Measurements from ENCODE around the gene LAMA2. TPM values are rescaled to one million over a fixed set of nuclear protein-coding genes. Genes with fewer than 3 reads are reported as not detected.
A peak's percentile ranks its signal among the peaks of the same experiment; 100 is the strongest.
"Not testable (repeated sequence)": the region's sequence is repeated elsewhere in the genome, so short reads cannot be mapped to it uniquely, and the experiment has no call there.

Gene LAMA2
- polyA plus RNA-seq, 5 donors = 28.8 to 67.6 (median 54.6) TPM

DNA sequence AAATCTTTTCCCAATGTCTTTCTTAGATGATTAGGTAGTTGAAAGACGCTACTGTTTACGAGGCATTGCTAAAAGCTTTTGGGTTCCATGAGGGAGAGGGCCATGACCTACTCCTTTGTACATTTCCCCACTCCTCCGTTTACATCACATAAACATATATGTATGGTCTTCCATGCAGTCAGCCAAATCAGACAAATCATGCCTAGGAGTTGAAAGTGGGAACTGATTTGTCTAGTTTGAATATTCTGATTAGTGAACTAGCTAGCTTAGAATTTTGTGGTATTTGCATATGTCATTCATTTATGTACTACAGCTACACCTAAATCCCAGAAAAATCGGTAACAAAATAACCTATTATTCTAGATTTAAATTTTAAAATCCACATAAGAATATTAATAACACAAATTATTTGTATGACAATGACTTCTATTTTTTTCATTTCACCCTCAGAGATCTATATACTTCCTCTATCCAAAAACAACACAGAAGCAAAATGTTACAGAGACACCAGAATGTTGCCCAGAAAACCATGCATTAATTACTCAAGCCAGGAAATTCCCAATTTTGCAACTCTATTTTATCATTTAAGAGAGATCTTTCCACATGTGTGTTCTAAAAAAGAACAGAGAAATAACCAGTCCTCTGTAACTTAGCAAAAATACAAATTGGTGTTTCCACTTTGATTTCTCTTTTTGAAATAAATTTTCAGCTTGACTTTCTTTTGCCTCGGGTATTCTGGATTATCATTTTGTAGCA, 231.9 kb downstream of the LAMA2 start:
- no peak for DNase-seq

DNA sequence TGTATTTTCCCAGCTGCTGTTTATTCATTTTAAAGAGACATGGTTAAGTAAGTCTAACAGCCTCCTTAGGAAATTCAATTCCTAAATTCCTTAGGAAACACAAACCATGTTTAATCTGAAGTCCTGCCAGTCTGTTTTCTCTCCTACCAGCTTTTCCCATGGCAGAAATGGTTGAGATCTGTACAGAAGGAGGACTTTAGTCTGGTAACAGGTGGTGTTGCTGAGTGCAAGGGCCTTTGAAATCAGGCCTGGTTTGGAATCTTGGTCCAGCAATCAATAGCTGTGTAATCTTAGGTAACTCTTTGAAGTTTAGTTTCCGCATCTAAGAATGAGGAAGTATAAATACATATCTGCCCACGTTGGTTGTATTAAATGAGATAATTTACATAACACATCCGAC, 232.5 kb downstream of the LAMA2 start:
- no peak for DNase-seq

DNA sequence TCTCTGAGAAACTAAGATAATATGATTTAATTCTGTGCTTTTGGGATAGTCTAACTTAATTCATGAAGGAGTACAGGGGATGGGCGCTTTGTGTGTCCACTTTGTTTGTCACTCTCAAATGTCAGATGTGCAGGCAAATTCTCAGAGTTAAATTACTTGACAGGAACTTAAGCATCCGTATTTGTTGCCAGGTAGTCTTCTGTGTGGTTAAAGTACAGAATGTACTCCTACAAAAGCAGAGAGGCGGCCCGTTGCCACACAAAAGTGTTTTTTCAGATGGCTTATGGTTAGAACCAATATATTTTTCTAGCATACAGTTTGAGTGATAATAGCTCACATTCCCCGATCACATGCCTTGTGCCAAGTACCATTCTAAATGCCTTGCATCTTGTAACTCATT, 234.4 kb downstream of the LAMA2 start:
- DNase-seq = no peak

DNA sequence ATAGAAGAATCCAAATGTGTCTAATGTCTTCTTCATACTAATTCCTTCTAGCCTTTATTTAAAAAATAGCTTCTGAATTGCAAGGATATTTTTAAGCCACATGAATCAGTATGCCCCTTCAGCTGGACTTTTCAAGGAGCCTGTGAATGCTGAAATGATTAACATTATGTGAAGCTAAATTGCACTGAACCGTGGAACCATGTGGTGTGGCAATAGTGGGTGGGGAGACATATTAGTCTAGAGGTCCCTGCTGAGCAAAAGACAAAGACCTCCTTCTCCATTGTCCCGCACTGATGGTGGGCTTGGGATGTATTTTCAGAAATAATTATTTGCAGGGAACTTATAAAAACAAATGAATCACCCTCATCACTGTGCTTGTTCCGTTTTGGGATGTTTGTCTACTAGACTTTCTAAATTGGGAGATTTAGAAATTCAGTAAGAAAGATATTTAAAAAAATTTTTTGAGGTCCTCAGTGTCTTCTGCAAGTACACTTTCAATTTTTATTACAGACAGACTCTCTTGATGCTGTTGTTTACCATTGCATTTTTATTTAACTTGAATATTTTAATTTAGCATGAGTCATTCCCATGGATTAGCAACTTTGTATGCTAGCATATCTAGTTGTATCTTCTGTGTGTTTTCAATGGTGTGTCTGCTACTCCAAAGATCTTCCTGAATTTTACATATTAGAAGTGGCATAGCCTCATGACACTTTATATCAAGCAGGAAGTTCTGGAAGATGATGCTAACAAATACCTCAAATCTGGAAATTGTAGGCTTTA, 238.1 kb downstream of the LAMA2 start:
- DNase-seq = no peak

DNA sequence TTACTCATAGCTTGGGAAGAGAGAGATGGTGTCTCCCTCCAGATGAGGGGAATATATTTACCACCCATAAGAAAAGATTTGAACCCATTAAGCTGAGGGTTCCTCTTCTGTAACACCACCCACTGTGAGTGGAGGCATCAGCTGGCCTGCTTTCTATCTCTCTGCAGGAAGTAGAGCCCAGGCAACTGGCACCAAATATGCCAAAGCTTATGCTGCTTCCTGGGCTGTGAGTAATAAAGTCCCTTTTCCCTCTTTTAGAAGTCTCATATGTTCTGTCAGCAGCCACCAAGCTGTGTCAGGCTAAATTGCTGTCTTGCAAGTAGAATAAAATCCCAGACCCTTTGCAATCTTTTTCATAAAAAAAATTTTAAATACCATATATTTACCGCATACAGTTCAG, 241.4 kb downstream of the LAMA2 start:
- no peak for DNase-seq

DNA sequence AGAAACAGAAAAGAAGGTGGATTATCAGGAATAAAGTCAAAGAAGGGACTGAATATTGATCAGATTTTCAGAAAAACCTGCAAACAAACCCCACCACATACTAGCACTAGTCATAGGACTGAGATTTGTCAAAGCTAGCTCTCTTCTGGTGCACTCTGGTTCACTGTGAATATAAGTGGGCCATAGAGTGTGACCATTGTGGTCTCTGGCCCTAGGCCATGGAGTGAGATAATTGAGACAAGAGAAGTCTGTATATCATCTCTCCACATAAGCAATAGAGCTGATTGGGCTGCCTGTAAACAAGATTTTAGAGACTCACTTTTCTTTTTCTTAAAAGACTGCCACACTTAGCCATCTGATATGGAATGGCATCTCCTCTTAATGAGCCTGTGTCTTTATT, 247.2 kb downstream of the LAMA2 start:
- DNase-seq = no peak

DNA sequence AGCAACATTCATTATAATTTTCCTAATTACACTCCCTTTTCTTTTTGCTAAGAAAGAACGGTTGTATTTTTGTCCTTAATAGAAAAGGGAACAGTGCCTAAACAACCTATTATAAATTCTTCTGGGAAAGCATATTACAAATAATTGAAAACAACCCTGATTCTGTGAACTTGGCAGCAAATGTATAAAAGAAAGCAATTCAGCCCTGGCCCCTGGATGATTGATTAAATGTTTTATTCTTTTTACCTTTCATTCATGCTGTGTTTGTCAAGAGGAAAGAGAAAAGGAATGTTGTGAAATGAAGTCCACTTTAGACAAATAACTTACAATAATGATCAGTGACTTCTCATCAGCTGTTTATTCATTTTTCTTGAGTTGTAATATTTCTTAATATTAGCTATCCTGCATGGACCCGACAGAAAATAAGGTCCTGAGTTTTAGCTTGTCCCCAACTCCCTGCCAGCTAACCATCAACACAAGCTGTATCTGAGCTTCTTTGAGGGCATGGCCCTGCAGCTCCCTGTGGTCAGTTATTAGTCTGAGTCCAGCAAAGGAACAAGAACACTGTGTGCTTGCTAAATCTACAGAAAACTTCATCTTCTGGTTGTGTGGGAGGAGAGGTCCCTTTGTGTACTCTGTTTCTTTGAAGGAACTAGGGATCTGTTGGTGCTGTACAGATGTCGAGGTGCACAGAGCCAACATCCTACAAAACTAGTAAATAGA, 248.2 kb downstream of the LAMA2 start:
- no peak for DNase-seq

DNA sequence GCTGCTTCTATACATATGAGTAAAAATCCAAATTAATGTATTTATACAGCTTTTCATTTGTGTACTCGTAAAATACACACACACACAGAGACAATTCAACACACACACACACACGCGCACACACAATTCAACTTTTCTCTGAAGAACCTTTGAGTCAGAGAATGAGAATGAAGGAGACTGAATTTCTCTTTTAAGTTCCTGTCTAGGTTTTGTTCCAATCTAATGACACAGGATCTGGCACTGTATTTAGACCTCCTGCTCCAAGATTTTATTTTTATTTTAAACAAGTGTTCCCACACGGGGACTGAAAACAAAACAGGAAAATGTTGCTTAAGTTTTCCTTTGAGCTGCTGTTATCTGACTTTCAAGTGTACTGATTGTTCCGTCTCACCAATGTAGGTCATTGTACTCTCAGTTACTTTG, 250.8 kb downstream of the LAMA2 start:
- peak; percentile 12 to 32 for DNase-seq

DNA sequence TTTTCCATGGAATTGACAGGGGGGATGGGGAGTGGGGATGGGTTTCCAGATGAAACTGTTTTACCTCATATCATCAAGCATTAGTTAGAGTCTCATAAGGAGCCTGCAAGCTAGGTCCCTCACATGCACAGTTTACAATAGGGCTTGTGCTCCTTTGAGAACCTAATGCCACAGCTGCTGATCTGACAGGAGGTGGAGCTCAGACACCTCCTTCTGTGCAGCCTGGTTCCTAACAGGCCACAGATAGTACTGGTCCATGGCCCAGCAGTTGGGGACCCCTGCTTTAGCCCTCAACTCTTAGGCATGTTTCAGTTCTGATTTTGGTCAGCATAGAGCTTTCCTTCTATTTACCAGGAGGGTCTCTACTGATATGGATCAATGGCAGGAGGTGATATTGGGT, 251.6 kb downstream of the LAMA2 start:
- no peak for DNase-seq

DNA sequence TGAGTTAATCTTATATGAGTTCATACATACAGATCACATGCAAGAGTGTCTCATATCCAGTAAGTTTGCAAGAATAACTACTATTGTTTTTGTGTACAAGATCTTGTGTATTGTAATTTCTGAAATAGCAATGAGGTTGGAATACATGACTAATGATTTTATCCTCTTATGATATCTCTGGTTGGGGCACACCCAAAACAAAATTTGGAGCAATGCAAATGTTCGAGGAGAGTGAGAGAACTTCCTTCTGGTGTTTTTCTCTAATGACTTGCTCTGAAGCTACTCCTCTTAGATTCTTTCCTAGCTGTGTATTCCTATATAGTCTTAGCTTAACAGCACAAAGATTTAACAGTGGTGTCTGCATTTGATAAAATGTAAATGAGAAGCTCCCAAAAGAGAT, 252.5 kb downstream of the LAMA2 start:
- DNase-seq = peak in 1 of 2 donors; percentile 16

DNA sequence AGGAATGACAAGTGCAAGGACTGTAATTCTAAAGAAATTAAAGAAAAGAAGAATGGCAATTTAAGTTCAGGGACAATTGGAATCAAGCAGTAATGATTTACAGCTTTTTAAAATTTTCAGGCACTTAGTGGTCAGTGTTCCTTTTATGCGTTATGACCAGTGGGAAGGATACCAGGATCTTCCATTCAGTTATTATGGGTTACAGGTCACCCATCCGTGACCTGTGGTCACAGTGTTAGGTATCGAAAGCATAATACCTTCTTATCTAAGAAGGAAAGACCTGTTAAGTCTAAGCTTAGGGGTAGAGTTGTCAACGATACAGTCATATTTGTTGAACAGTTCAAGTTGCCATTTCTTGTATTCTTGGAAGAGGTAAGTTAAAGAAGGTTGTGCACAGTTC, 253.8 kb downstream of the LAMA2 start:
- DNase-seq = no peak

DNA sequence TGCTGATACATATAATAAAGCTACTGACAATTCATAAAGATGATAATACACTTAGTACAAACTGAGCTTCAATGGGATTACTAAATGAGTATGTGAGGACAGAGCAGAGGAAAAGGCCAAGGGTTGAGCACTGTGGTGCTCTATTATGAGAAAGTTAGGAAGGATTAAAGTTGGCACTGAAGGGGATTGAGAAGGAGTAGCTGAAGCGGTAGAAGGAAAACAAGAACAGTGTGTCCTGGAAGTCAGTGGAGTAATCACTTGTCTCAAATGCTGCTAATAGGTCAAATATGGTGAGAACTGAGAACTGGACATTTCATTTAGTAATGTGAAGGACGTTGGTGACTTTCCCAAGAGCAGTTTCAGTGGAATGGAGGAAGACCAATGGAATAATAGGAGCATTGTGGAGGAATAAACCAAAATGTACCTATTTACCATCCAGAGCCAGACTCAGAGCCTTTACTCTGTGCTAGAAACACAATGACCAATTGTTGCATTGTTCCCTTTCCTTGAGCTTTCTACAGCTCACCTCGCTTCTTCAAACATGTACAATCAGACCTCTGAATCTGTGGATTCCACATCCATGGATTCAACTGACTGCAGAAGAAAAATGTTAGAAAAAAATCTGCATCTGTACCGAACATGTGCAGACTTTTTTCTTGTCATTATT, 255.9 kb downstream of the LAMA2 start:
- DNase-seq = no peak

DNA sequence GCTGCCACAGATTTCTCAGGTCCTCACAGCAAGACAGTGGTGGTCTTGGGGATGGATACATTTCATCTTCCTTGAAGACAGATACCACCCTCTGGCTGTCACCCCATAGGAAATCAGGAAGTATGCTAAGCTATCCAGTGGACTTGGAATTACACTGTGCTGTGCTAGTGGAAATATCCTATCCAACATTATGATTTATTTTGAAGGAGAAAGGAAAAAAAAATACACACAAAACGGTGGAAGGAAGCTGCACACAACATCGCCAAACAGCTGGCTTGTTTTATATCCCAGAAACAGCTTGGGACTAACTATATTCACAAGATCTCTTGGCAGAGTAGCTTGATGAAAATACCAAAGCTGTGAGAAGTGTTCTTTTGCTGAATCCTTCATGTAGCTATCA, 257.6 kb downstream of the LAMA2 start:
- DNase-seq = peak; percentile 62 to 65

DNA sequence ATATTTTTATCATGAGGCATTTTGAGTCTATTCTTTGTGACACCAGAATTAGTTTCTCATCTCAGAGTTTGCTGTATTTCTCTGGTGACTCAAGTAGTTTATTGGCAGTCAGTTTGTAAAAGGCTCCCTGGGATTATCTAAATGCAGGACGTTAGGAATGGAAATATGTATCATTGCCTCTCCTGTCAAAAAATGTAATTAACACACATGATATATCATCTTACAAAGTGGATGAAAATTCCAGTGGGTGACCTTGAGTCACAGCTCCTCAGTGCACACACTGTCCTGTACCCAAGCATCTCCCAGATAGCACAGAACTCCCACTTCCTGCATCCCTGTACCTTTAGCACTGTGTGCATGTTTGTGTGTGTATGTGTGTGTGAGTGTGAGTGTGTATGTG, 258.6 kb downstream of the LAMA2 start:
- DNase-seq = no peak

DNA sequence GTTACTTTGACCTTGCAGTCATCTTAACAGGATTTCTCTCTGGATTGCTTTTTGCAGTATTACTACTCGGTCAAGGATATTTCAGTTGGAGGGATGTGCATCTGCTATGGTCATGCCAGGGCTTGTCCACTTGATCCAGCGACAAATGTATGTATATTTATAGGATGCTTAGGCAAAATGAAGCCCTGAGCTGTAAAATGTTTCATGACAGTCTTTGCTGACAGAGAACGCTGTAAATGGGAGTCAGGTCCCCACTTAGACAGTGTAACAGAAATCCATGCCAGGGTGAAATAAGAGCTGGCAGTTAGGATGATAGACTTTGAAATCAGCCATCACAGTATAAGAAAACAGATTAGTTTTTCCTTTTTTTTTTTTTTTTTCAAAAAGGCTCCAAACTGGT, 264.0 kb downstream of the LAMA2 start:
- DNase-seq = no peak

DNA sequence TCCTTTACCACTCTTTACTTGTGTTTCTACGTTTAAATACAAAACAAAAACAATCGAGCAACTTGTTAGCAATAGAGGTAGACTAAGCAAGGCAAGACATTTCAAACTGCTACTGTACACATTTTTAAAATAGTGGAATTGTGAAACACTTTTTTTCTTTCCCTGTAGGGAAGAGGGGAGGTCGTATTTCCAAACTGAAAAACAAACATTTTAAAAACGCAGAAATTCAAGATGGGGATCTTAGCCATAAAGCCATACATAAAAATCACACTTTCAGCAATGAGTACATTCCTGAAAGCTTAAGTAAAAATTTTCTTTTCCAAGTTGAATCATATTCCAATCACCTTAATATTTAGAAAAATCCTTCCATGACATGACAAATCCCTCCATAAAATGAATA, 267.6 kb downstream of the LAMA2 start:
- DNase-seq = no peak

DNA sequence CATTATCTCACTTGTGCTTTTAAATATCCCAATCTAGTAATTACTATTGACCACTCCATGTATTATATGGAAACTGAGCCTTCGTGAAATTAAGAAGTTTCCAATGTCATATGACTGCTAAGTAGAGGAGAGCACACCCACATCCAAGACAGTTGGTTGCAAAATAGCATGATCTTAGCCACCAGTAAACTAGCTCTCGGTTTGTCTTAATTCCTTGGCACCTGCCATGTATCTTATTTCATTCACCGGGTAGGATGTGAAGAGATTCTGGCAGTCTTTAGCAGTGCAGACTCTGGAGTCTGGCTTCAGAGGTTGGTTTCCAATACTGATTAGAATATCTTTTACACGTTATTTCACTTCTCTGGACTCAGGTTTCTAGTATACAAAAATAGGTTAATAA, 270.3 kb downstream of the LAMA2 start:
- DNase-seq = no peak

DNA sequence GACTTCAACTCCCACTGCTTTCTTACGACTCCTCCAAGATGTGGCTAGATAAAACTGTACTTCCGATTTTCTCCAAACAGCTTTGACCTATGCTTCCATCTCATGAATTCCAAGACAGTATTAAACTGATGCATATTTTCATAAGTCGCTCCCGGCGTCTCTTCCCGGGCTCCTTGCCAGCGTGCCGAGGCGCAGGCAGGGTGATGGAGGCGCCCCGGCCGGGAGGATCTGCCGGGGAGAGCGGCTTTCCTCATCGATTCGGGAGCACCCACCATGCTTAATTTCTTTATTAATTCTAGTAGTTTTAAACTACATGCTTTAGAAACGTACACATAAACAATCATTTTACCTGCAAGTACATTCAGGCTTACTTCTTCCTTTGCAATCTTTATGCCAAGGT, 276.3 kb downstream of the LAMA2 start:
- DNase-seq = not testable (repeated sequence)

DNA sequence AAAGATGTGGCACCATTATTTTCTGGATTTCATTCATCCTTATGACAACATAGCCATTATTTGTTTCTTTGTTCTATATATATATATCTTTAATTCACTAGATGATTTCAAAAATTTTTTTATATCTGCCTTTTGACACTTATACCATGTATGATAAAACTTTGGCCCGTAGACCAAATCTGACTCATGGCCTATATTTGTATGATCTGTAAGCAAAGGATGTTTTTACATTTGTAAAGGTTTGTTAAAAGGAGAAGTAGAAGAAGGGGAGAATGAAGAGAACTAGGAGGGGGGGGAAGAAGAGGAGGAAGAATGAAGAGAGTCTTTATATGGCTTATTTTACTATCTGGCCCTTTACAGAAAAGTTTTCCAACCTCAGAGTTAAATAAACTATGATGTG, 279.7 kb downstream of the LAMA2 start:
- DNase-seq = no peak

DNA sequence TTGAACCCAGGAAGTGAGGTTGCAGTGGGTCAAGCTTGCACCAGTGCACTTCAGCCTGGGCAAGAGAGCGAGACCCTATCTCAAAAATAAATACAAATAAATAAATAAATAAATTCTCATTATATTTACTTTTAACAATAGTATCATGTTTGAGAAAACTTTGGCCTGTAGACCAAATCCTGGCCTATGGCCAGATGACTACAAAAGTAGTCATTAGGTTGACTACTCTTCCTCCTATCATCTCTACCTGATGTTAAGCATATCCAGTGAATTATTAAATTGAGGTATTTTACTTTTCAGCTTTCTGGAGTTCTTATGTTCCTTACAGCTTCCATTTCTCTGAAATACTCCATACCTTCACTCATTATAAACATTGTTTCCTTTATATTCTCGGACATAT, 280.6 kb downstream of the LAMA2 start:
- DNase-seq = no peak

DNA sequence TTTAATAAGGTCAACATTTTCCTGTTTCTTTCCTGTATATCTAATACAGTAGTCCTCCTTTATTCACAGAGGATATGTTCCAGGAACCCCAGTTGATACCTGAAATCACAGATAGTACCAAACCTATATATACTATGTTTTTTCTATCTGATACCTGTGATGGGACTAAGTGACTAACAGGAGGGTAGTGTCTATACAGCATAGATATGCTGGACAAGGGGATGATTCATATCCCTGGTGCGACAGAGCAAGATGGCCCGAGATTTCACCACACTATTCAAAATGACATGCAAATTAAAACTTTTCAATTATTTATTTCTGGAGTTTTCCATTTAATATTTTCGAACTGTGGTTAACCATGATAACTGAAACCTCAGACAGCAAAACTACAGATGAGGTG, 281.1 kb downstream of the LAMA2 start:
- no peak for DNase-seq

Measured in right lung (tissue), 5 donors.